Smooth muscle cell (in vitro differentiated cells): ENCODE results near the gene AUTS2. TPM values are rescaled to one million over a fixed set of nuclear protein-coding genes. Genes with fewer than 3 reads are reported as not detected.

ENCODE experiments used
- DNase-seq: peaks from one replicate; lab custom pipeline; 2025; ENCODE audit not compliant: unreplicated experiment; lab: John Stamatoyannopoulos, UW
- H2AFZ ChIP-seq: fragments of 200-600 bp; sonication (generic); 2 replicates; pipeline ENCODE4 v1.6.0; 2016; ENCODE audit warnings: antibody characterized with exemption, low read depth, mild to moderate bottlenecking
- H3F3A ChIP-seq: fragments of 200-600 bp; sonication (generic); 2 replicates; pipeline ENCODE4 v1.6.0; 2017; ENCODE audit warnings: antibody characterized with exemption, low read depth
- H3K27ac ChIP-seq: fragments of 200-600 bp; sonication (generic); 2 replicates; pipeline ENCODE4 v1.5.1; 2016; ENCODE audit warnings: low read depth, mild to moderate bottlenecking
- H3K27me3 ChIP-seq: fragments of 200-600 bp; sonication (generic); 2 replicates; pipeline ENCODE4 v1.6.1; 2016; ENCODE audit warnings: low read depth, mild to moderate bottlenecking
- H3K36me3 ChIP-seq: fragments of 200-600 bp; sonication (generic); 2 replicates; pipeline ENCODE4 v1.5.1; 2016; ENCODE audit warnings: low read depth
- H3K4me1 ChIP-seq: fragments of 200-600 bp; sonication (generic); 2 replicates; pipeline ENCODE4 v1.5.1; 2016; ENCODE audit warnings: low read depth
- H3K4me2 ChIP-seq: fragments of 200-600 bp; sonication (generic); 2 replicates; pipeline ENCODE4 v1.6.0; 2016; ENCODE audit warnings: mild to moderate bottlenecking
- H3K4me3 ChIP-seq: fragments of 200-600 bp; sonication (generic); 2 replicates; pipeline ENCODE4 v1.5.1; 2016; ENCODE audit warnings: mild to moderate bottlenecking
- H3K79me2 ChIP-seq: fragments of 200-600 bp; sonication (generic); 2 replicates; pipeline ENCODE4 v1.6.0; 2016; ENCODE audit warnings: low read depth, mild to moderate bottlenecking
- H3K9ac ChIP-seq: fragments of 200-600 bp; sonication (generic); 2 replicates; pipeline ENCODE4 v1.6.0; 2016; ENCODE audit warnings: low read depth
- H3K9me3 ChIP-seq: fragments of 200-600 bp; sonication (generic); replicated peaks from 2 replicates; pipeline ENCODE4 v1.5.1; 2016; ENCODE audit warnings: low read depth
- H4K20me1 ChIP-seq: fragments of 200-600 bp; sonication (generic); 2 replicates; pipeline ENCODE4 v1.6.0; 2016; ENCODE audit warnings: low read depth
- CTCF ChIP-seq: fragments of 200-600 bp; sonication (generic); IDR thresholded peaks from 2 replicates; pipeline ENCODE4 v1.5.1; 2017; ENCODE audit warnings: borderline replicate concordance, mild to moderate bottlenecking, antibody characterized with exemption; ENCODE audit not compliant: insufficient read depth, poor library complexity, severe bottlenecking
- WGBS: methylation state at CpG from one replicate; pipeline ENCODE4 v1.1.7; 2016; ENCODE audit warnings: low lambda C conversion rate; 5-methylcytosine and 5-hydroxymethylcytosine counted together
- polyA plus RNA-seq: library from polyadenylated mRNA; unstranded; fragments of >200 nt; fragmentation: Nextera tagmentation; extraction: Ambion mirVana; gene quantifications from 2 replicates; pipeline ENCODE4 v1.2.1, GENCODE V29; 2016
- total RNA-seq: library from RNA; depleted of rRNA; stranded (reverse); fragments of >200 nt; gene quantifications from 2 replicates; pipeline ENCODE4 v1.2.3, GENCODE V29; 2014

AUTS2 gene
- total and polyA plus RNA-seq, 2 experiments from 2014 or later: 6.5 to 8.6 TPM

- Histone ChIP-seq H3K9me3 (no peaks in the 10 kb centered on the region), H3K4me2 (no peak overlapping the region), H3K4me3 (no peak overlapping the region), H3K9ac (no peak overlapping the region), H4K20me1 (peaks cover 90% of the 10 kb centered on the region), H3K27ac (no peak overlapping the region), H3F3A (no peaks in the 10 kb centered on the region), H3K4me1 (peaks cover 29% of the 10 kb centered on the region), H3K27me3 (no peaks in the 10 kb centered on the region), H3K36me3 (no peaks in the 10 kb centered on the region), H2AFZ (no peak overlapping the region), H3K79me2 (peaks cover 11% of the 10 kb centered on the region)
- DNase-seq: no peak
- no peak for TF ChIP-seq CTCF
- 36% methylated on average over 7 of the region's 7 CpGs for WGBS
These were observed 1122.1 kb downstream of the AUTS2 start for GRCh38 chr7:70720191-70720873.

GRCh38 chr7:70721500-70721899 lies 1123.2 kb downstream of the AUTS2 start:
- no peak for TF ChIP-seq CTCF
- no peaks in the 10 kb centered on the region for H3K27me3 ChIP-seq
- H3F3A ChIP-seq: no peaks in the 10 kb centered on the region
- 100% methylated on average over 1 of the region's 1 CpG for WGBS
- no peak overlapping the region for H3K9ac ChIP-seq
- no peaks in the 10 kb centered on the region for H3K9me3 ChIP-seq
- H3K27ac ChIP-seq: no peak overlapping the region
- no peak overlapping the region for H2AFZ ChIP-seq
- H3K79me2 ChIP-seq: peaks cover 3% of the 10 kb centered on the region
- H3K36me3 ChIP-seq: no peaks in the 10 kb centered on the region
- no peak overlapping the region for H3K4me3 ChIP-seq
- peaks cover 93% of the 10 kb centered on the region for H4K20me1 ChIP-seq
- peaks cover 39% of the 10 kb centered on the region for H3K4me1 ChIP-seq
- H3K4me2 ChIP-seq: no peak overlapping the region
- DNase-seq: no peak

- WGBS: 96% methylated on average over 5 of the region's 5 CpGs
- peaks cover 93% of the 10 kb centered on the region for H4K20me1 ChIP-seq
These were observed 1125.1 kb downstream of the AUTS2 start for GRCh38 chr7:70723339-70723738.

More at GRCh38 chr7:70723339-70723738, 1125.1 kb downstream of the AUTS2 start:
- no peak for DNase-seq
- no peaks in the 10 kb centered on the region for H3K36me3 ChIP-seq
- H3K4me1 ChIP-seq: peaks cover 56% of the 10 kb centered on the region
- no peak overlapping the region for H3K27ac ChIP-seq
- no peak overlapping the region for H3K9ac ChIP-seq
- H2AFZ ChIP-seq: no peak overlapping the region
- peaks cover 3% of the 10 kb centered on the region for H3K79me2 ChIP-seq
- H3K4me3 ChIP-seq: no peak overlapping the region
- H3K27me3 ChIP-seq: no peaks in the 10 kb centered on the region
- H3F3A ChIP-seq: no peaks in the 10 kb centered on the region
- no peak for TF ChIP-seq CTCF
- no peaks in the 10 kb centered on the region for H3K9me3 ChIP-seq
- no peak overlapping the region for H3K4me2 ChIP-seq
